ENCODE results near the gene TEKT5.
A peak's percentile ranks its signal among the peaks of the same experiment; 100 is the strongest.
"Not testable (repeated sequence)": the region's sequence is repeated elsewhere in the genome, so short reads cannot be mapped to it uniquely, and the experiment has no call there.

Gene TEKT5

GRCh38 chr16:10694830-10695229, at the start of gene TEKT5:
Gene TEKT5 (minus strand): TSS chr16:10694930. CDS start chr16:10694873, 57 bp downstream.
- no peak for DNase-seq

- DNase-seq: peak; percentile 98
These were observed 49.1 kb upstream of the TEKT5 start, which contains the start of gene NUBP1 for GRCh38 chr16:10743610-10744369. Gene NUBP1 (plus strand): TSS chr16:10743842. CDS start chr16:10743864, 22 bp downstream.

DNA sequence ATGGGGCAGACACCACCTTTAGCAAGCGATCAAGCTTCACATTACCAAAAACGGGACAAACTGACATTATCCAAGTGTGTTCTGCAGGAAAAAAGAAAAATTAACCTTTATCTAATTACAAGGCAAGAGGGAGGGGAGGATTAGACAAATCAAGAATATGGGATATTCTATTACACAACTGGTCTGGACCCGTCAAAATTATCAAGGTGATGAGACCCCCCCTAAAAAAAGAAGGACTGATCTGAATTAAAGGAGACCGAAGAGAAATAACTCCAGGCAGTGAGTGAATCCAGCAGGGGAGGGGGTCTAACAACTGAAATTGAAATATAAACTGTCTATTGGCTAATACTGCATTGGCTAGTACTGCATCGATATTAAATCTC, 48.5 kb upstream of the TEKT5 start:
- no peak for DNase-seq

- no peak for DNase-seq
These were observed 47.1 kb upstream of the TEKT5 start for GRCh38 chr16:10741844-10742243.

- DNase-seq: not testable (repeated sequence)
These were observed 46.5 kb upstream of the TEKT5 start for GRCh38 chr16:10741249-10741648.

- DNase-seq: no peak
These were observed 46.1 kb upstream of the TEKT5 start for GRCh38 chr16:10740845-10741208.

DNA sequence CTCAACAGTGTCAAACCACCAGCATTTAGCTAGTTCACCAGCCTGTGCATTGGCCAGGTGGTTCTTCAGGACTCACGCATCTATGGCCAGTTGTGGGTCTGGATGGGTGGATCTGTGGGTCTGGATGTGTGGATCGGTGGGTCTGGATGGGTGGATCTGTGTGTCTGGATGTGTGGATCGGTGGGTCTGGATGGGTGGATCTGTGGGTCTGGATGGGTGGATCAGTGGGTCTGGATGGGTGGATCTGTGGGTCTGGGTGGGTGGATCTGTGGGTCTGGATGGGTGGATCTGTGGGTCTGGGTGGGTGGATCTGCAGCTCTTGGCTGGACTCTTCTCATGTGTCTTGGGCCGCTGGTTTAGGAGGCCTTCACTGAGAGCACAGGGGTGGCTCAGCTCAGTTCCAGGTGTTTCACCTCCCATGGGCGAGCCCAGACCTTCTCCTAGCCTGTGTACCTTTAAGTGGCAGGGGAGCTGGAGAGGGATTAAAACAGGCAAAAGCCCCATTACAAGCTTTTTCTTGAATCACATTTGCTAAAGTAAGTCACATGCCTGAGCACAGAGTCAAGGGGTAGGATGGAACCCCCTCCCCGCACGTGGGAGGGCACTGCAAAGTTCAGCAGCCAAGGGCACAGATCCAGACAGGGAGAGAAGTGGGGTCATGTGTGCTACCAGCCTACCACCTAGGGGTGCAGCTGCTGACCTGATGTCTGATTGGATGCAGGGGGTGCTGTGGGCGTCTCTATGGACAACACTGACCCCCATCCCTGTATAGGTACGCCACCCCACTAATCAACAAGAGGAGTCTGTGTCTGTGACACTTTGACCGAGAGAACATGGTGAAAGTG, 45.5 kb upstream of the TEKT5 start:
- DNase-seq: no peak

DNA sequence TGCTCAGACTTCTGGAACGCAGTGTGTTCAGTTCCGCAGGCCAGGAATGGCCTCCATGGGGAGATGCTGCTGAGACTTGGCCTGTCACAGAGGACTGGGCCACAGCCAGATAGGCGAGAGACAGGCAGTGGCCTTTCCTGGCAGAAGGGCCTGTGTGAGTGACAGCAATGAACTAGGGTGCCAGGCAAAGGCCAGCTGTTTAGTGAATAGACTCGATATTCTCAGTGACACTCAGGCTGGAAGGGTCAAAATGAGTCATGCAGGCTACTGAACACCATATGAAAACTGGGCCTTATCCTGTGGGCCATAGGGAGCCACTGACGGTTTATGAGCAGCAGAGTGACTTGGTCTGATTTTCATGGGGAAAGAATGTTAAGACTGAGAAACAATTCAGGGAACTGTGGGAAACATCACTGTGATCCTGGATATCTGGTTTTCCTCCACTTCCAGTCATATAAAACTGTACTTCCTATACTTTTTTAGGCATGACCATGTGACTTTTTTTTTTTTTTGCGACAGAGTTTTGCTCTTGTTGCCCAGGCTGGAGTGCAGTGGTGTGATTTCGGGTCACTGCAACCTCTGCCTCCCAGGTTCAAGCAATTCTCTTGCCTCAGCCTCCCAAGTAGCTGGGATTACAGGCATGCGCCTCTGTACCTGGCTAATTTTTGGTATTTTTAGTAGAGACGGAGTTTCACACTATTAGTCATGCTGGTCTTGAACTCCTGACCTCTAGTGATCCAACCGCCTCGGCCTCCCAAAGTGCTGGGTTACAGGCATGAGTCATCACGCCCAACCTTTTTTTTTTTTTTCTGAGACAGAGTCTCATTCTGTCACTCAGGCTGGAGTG, 43.7 kb upstream of the TEKT5 start:
- DNase-seq: peak; percentile 74

DNA sequence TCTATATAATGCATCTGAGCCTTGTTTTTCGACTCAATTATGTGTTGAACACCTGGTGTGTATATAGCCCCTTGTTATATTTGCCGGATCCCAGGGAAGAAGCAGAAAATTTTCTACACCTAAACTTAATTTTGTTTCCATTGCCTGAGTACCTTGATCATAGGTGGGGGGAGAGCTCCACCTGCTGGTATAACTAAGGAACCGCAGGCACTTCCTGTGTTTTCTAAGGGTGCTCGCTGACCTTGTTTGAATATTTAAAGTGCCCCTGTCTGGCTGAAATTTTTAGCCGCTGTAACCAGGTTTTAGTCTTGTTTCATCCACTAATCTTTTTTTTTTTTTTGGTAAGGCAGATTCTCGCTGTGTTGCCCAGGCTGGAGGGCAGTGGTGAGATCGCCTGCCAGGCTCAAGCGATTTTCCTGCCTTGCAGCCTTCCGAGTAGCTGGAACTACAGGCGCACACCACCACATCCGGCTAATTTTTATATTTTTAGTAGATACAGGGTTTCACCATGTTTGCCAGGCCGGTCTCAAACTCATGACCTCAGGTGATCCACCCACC, 42.4 kb upstream of the TEKT5 start:
- peak; percentile 65 for DNase-seq

- no peak for DNase-seq
These were observed 37.1 kb upstream of the TEKT5 start for GRCh38 chr16:10731790-10732189.

- DNase-seq: peak; percentile 29
These were observed 34.6 kb upstream of the TEKT5 start for GRCh38 chr16:10729104-10730048.

DNA sequence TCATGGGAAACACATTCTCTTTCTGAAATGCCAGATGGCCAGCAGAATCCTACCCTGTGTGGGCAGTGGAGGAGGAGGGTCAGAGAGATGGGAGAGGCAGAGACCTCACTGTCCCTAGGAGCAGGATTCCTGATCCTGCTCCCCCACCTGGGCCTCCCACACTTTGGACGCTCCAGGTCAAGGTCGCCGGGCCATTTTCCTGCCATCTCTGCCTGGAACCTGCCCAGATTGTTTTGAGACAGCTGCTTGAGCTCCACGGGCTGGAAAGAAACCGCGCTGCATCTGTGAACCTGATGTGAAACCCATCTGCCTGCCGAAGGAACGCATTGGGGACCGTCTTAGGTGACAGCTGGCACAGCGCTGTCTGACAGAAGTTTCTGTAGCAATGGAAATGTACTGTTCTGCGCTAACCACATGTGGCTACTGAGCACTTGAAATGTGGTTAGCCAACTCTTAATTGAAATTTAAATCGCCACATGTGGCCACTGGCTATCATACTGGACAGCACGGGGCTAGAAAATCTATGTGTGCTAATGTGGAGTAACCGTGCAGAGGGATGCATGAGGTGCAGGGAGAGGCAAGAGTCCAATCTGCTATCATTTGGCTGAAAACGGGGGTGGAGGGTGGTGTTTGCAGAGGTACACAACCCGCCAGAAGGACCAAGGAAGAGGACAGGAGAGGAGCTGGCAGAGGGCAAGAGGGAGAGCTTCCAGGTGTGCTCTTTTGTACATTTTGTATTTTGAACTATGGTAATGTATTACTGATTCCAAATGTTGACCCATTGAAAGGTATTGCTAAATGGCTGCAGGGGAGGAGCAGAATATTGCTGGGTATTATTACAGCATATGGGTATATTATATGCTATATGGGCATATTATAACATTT, 33.5 kb upstream of the TEKT5 start:
- no peak for DNase-seq

DNA sequence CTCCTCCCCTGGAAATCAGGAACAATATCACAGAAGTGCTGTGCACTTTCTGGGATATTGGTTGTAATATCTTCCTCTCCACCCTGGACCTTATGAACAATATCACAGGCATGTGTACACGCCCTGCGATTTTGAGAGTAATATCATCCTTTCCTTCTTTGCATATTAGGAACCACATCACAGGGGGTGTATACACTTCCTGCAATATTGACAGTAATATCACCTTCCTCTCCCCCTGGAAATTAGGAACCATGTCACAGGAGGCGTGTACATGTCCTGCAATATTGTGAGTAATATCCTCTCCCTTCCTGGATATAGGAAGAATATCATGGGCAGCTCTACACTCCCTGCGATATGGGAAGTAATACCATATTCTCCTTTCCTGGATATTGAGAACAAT, 14.2 kb upstream of the TEKT5 start:
- no peak for DNase-seq

DNA sequence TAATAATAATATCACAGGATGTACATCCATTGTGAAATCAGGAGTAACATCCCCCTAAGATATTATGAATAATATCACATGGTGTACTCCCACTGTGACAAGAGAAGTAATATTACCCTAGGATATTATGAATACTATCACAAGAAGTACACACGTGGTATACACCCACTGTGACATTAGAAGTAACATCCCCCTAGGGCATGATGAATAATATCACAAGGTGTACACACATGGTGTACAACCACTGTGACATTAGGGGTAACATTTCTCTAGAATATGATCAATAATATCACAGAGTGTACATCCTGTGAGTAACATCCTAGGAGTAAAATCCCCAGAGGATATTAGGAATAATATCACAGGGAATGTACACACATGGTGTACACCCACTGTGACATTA, 5.0 kb upstream of the TEKT5 start:
- no peak for DNase-seq

GRCh38 chr16:10694306-10694705, 424 bp downstream of the TEKT5 start:
- no peak for DNase-seq

DNA sequence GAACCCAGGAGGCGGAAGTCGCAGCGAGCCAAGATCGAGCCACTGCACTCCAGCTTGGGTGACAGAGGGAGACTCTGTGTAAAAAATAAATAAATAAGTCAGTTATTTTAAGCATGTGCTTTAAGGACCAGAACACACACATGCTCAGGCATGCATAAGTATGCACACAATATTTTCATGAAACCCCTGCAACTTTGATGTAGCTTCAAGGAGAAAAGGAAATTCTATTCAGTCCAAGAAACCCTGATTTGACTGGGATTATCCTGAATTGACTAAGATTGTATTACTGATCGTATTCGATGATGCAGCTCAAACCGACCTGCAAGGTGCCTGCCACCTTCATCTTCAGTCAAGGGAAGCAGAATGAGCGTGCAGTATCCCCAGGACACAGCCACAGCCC, 841 bp downstream of the TEKT5 start:
- no peak for DNase-seq

GRCh38 chr16:10692470-10692869, 2.3 kb downstream of the TEKT5 start:
- no peak for DNase-seq

GRCh38 chr16:10688726-10689125, 6.0 kb downstream of the TEKT5 start:
- no peak for DNase-seq

DNA sequence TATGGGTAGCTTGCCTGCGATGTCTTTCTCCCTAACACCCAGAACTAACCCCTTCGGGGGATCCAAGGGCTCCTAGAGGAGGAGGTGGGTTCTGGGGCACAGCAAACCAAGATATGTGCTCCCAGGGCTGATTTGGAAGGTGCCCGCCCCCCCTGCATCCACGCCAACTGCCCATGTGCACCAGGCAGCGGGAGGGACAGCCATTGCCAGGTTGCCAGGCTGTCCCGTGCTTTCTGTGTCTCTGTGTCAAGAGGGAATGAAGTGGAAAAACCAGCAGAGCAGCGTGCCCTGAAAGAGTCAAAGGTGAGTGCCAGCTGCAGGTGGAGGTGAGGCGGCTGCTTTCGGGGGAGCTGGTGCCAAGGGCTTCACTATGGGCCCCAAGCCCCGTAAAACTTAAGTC, 6.4 kb downstream of the TEKT5 start:
- no peak for DNase-seq

- DNase-seq: no peak
These were observed 9.0 kb downstream of the TEKT5 start for GRCh38 chr16:10685709-10686108.
